HL-60 (cell line): ENCODE measurements around the gene BAAT.

Experiments
- CTCF ChIP-seq: IDR thresholded peaks from one replicate; pipeline ENCODE4 v1.5.1; 2011; ENCODE audit warnings: low read length, control low read depth, inconsistent platforms; ENCODE audit not compliant: insufficient read depth
- POLR2AphosphoS5 ChIP-seq: IDR thresholded peaks from 2 replicates; pipeline ENCODE4 v1.6.1; 2012; ENCODE audit warnings: low read depth

GRCh38 chr9:101362450-101362849 is 22.4 kb downstream of the BAAT start:
- TF ChIP-seq POLR2AphosphoS5 (no peak), CTCF (no peak)
